Cardiac muscle cell (in vitro differentiated cells and primary cell): ENCODE data around the gene PTDSS2. TPM values are rescaled to one million over a fixed set of nuclear protein-coding genes. Genes with fewer than 3 reads are reported as not detected.
A peak's percentile ranks its signal among the peaks of the same experiment; 100 is the strongest.

Experiments
- DNase-seq, 2 donors: peaks; one replicate each; pipeline versions ENCODE4 v3.0.0 to v3.0.0-alpha.2; 2010 to 2017; ENCODE audit warnings: low read depth in 1 of 2, low spot score in 1 of 2
- H3K27ac ChIP-seq: fragments of 200-600 bp; sonication (generic); 2 replicates; pipeline ENCODE4 v1.5.1; 2016
- H3K27me3 ChIP-seq: fragments of 200-600 bp; sonication (generic); 2 replicates; pipeline ENCODE4 v1.6.0; 2016; ENCODE audit warnings: control low read depth
- H3K36me3 ChIP-seq: fragments of 200-600 bp; sonication (generic); 2 replicates; pipeline ENCODE4 v1.5.1; 2016; ENCODE audit warnings: control low read depth
- H3K4me1 ChIP-seq: fragments of 200-600 bp; sonication (generic); 2 replicates; pipeline ENCODE4 v1.8.1; 2017; ENCODE audit warnings: low read depth, mild to moderate bottlenecking, mixed run types
- H3K4me3 ChIP-seq: fragments of 200-600 bp; sonication (generic); 2 replicates; pipeline ENCODE4 v1.5.1; 2016; ENCODE audit warnings: mild to moderate bottlenecking
- H3K9me3 ChIP-seq: fragments of 200-600 bp; sonication (generic); 2 replicates; pipeline ENCODE4 v1.5.1; 2017; ENCODE audit warnings: low read depth, mild to moderate bottlenecking, control low read depth
- CTCF ChIP-seq: IDR thresholded peaks from 2 replicates; pipeline ENCODE4 v1.5.1; 2012; ENCODE audit warnings: low read depth, mild to moderate bottlenecking, low read length
- polyA plus RNA-seq: library from polyadenylated mRNA; unstranded; fragments of >200 nt; fragmentation: Nextera tagmentation; extraction: Ambion mirVana; gene quantifications from 2 replicates; pipeline ENCODE4 v1.2.1, GENCODE V29; 2016
- total RNA-seq: library from RNA; depleted of rRNA; stranded (reverse); fragments of >200 nt; gene quantifications from 2 replicates; pipeline ENCODE4 v1.2.3, GENCODE V29; 2016

The PTDSS2 gene
- total and polyA plus RNA-seq, 2 experiments from 2014 or later, result 69.6 to 202 TPM

GRCh38 chr11:460331-461199 is 10.5 kb downstream of the PTDSS2 start:
- peaks cover 3% of the 10 kb centered on the region for H3K36me3 ChIP-seq
- no peak for TF ChIP-seq CTCF
- no peak overlapping the region for H3K4me3 ChIP-seq
- H3K27me3 ChIP-seq, result no peaks in the 10 kb centered on the region
- H3K4me1 ChIP-seq, result no peaks in the 10 kb centered on the region
- no peaks in the 10 kb centered on the region for H3K9me3 ChIP-seq
- DNase-seq, result peak in 1 of 2 donors; percentile 79
- H3K27ac ChIP-seq, result no peak overlapping the region

DNA sequence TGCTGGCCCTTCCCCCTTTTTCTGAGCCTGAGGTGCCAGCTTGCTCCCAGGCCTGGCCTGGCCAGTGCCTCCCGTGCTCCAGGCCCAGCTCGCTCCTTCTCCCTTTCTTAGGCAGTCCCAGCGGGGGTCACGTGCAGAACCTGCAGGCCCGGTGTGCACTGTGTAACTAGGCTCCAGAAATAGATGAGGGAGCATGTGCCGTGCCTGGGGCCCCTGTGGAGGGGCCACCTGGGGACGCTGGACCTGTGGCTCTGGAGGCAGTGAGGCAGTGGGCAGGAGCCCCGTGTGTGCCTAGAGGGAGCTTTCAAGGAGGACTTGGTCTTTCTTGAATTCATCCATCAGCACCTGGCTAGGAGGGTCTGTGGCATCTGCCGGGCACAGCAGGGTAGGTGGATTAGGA is 11.5 kb downstream of the PTDSS2 start:
- Histone ChIP-seq H3K36me3 (peaks cover 3% of the 10 kb centered on the region), H3K27me3 (no peaks in the 10 kb centered on the region), H3K9me3 (no peaks in the 10 kb centered on the region), H3K4me1 (no peaks in the 10 kb centered on the region), H3K27ac (no peak overlapping the region), H3K4me3 (no peak overlapping the region)
- TF ChIP-seq CTCF, result no peak
- no peak for DNase-seq

DNA sequence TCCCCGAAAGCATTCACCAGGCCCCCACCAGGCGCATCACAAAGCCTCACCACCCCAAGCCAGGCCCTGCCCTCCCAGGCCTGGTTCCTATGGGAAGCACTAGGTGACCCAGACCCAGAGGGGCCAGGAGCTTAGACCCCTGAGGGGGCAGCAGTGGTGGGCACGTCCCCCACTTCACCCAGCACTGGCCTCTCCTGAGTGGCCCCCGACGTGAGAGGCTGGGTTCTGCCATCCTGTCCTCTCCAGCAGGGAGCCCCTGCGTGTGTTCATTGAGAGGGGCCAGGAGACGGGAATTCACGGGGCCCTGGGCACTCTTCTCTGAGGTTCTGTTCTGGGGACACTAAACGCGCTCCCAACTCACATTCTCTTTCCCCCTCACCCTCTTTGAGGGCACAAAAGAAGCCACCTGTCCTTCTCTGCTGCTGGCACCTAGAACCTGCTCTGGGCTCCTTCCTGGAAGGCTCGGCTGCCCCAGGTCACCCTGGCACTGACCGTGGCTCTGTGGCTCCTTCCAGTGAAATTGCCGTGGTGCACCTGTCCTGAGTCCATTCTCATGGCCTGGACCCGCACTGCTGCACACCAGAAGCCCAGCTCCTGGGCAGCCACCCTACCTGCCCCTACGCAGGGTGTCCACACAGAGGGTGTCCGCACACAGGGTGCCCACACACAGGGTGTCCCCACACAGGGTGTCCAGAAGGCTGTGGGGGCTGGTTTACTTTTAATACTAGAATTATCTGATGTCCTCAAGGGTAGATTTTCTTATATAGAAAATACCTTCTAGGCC is 12.2 kb downstream of the PTDSS2 start:
- Histone ChIP-seq H3K27me3 (no peaks in the 10 kb centered on the region), H3K9me3 (no peaks in the 10 kb centered on the region), H3K4me3 (no peak overlapping the region), H3K4me1 (no peaks in the 10 kb centered on the region), H3K36me3 (peaks cover 3% of the 10 kb centered on the region), H3K27ac (no peak overlapping the region)
- no peak for TF ChIP-seq CTCF
- DNase-seq, result no peak

DNA sequence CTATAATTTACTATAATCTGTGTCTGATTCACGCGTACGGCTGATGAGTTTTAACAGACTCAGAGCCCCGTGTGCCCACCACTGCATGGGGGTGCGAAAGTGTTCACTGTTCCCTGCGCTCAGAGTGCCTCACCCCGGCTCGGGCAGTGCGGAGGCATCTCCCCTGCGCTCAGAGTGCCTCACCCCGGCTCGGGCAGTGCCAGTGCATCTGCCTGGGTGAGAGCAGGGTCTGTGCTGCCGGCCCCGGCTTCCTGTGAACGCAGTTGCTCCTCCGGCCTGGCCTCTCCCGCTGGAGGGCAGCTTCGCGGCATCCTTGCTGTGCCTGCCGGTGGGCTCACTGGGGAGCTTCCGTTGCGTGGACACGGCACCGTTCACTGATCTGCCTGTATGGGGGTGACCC is 14.2 kb downstream of the PTDSS2 start:
- H3K4me1 ChIP-seq, result peaks cover 15% of the 10 kb centered on the region
- TF ChIP-seq CTCF, result no peak
- no peak overlapping the region for H3K27ac ChIP-seq
- H3K9me3 ChIP-seq, result no peaks in the 10 kb centered on the region
- H3K36me3 ChIP-seq, result peaks cover 3% of the 10 kb centered on the region
- no peaks in the 10 kb centered on the region for H3K27me3 ChIP-seq
- DNase-seq, result no peak
- H3K4me3 ChIP-seq, result no peak overlapping the region

GRCh38 chr11:465896-466530 is 15.9 kb downstream of the PTDSS2 start:
- peaks cover 3% of the 10 kb centered on the region for H3K36me3 ChIP-seq
- no peaks in the 10 kb centered on the region for H3K9me3 ChIP-seq
- no peak overlapping the region for H3K27ac ChIP-seq
- no peaks in the 10 kb centered on the region for H3K27me3 ChIP-seq
- no peak for DNase-seq
- no peak overlapping the region for H3K4me3 ChIP-seq
- no peak for TF ChIP-seq CTCF
- H3K4me1 ChIP-seq, result peaks cover 19% of the 10 kb centered on the region
